ENCODE results near the gene ANTXR1.

DNA sequence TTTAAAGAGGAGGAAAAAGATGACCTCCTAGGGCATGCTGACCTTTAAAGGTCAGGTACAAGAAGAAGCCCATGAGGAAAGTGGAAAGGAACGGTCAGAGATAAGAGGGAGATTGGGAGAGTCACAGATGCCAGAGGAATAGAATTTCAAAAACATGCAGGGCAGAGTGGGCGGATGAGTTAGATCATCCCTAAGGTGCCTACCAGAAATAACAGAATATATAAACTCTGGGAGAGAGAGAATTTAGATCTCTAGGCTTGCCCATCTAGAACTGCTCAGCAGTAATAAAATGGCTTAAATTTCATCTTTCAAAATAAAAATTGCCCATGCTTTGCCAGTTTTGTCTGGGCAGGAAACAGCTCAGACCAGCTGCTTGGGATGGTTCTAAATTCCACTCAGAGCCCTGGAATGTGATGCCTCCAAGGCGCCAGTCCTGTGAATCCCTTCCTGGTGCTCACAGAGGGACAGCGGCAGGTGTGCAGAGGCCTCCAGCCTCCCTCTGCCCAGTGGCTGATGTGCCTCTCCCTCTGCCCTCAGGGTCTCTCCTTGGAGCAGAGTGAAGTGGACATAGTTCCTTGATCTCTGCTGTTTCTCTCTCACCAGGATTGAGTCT lies 130.9 kb downstream of the ANTXR1 start:
- TF ChIP-seq POLR2AphosphoS5 (IDR thresholded peaks at IDR 0.05; ENCODE audit: low read depth, low read length): no peak
- no peak for TF ChIP-seq POLR2A (IDR thresholded peaks at IDR 0.05; ENCODE audit: low read depth, low read length)
- no peak for TF ChIP-seq POU2F2 (IDR thresholded peaks at IDR 0.05; ENCODE audit: low read depth, low read length)
- no peak for TF ChIP-seq TAF1 (IDR thresholded peaks at IDR 0.05; ENCODE audit: low read depth, low read length)
- TF ChIP-seq SPI1 (IDR thresholded peaks at IDR 0.05; ENCODE audit: low read depth, low read length): no peak
